Measurements from ENCODE around the gene SOX5.

Gene SOX5

DNA sequence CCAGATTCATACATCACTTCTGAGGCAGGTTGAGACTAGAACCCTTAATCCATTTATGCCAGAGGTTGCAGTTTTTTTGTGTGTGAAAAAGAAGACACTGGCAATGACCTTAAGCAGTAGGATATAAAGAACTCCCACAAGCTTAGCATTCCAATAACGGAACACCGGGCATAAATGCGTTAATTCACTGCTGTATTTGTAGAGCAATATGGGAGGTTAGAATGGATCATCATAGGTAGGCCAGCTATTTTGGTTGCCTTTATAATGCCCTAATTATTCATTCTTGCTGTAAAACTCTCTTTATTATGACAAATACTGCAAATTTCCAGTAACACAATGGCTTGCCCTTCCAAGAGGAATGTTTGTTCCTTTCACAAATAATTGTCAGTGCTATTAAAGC is 322.7 kb downstream of the SOX5 start:
- Histone ChIP-seq H3K4me1 (ENCODE audit: insufficient read depth, poor library complexity, severe bottlenecking) (no peaks in the 10 kb centered on the region), H3K36me3 (ENCODE audit: low read depth) (no peaks in the 10 kb centered on the region), H3K4me3 (ENCODE audit: severe bottlenecking) (no peak overlapping the region), H3K9me3 (ENCODE audit: severe bottlenecking) (no peaks in the 10 kb centered on the region), H3K27me3 (ENCODE audit: insufficient read depth, poor library complexity, severe bottlenecking) (no peaks in the 10 kb centered on the region), H3K27ac (ENCODE audit: poor library complexity, severe bottlenecking) (no peak overlapping the region)
- no peak for TF ChIP-seq CTCF (IDR thresholded peaks at IDR 0.05; ENCODE audit: poor library complexity, severe bottlenecking)
- ATAC-seq (ENCODE audit: low read depth) (no peak), DNase-seq (ENCODE audit: low spot score) (no peak)

DNA sequence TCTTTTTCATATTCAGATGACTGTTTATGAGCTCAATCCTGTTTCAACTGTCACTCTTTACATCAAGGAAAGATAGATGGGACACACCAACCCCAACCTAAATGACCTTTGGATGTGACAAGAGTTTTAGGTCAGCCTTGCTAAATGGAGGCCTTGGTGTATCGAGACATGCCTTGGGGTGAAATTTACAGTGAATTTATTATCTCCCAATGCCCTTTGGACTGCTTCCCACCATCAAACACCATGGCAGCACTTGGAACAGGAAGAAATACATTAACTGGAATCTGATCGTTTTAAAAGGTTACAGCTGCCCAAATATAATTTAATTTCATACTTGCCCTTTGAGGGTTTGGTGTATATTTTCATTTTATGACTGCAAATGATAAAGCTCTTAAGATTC is 327.6 kb downstream of the SOX5 start:
- Histone ChIP-seq H3K4me3 (ENCODE audit: severe bottlenecking) (no peak overlapping the region), H3K27ac (ENCODE audit: poor library complexity, severe bottlenecking) (no peak overlapping the region), H3K4me1 (ENCODE audit: insufficient read depth, poor library complexity, severe bottlenecking) (no peaks in the 10 kb centered on the region), H3K9me3 (ENCODE audit: severe bottlenecking) (no peaks in the 10 kb centered on the region), H3K36me3 (ENCODE audit: low read depth) (no peaks in the 10 kb centered on the region), H3K27me3 (ENCODE audit: insufficient read depth, poor library complexity, severe bottlenecking) (no peaks in the 10 kb centered on the region)
- TF ChIP-seq CTCF (IDR thresholded peaks at IDR 0.05; ENCODE audit: poor library complexity, severe bottlenecking), result no peak
- no peak for DNase-seq (ENCODE audit: low spot score)
- no peak for ATAC-seq (ENCODE audit: low read depth)

- no peak overlapping the region for H3K4me3 ChIP-seq (ENCODE audit: severe bottlenecking)
- H3K9me3 ChIP-seq (ENCODE audit: severe bottlenecking), result no peaks in the 10 kb centered on the region
- no peak for TF ChIP-seq CTCF (IDR thresholded peaks at IDR 0.05; ENCODE audit: poor library complexity, severe bottlenecking)
- no peak overlapping the region for H3K27ac ChIP-seq (ENCODE audit: poor library complexity, severe bottlenecking)
- no peak for ATAC-seq (ENCODE audit: low read depth)
- no peaks in the 10 kb centered on the region for H3K27me3 ChIP-seq (ENCODE audit: insufficient read depth, poor library complexity, severe bottlenecking)
- no peak for DNase-seq (ENCODE audit: low spot score)
- H3K36me3 ChIP-seq (ENCODE audit: low read depth), result no peaks in the 10 kb centered on the region
- no peaks in the 10 kb centered on the region for H3K4me1 ChIP-seq (ENCODE audit: insufficient read depth, poor library complexity, severe bottlenecking)
Observed at GRCh38 chr12:23618718-23619117, 330.8 kb downstream of the SOX5 start.

DNA sequence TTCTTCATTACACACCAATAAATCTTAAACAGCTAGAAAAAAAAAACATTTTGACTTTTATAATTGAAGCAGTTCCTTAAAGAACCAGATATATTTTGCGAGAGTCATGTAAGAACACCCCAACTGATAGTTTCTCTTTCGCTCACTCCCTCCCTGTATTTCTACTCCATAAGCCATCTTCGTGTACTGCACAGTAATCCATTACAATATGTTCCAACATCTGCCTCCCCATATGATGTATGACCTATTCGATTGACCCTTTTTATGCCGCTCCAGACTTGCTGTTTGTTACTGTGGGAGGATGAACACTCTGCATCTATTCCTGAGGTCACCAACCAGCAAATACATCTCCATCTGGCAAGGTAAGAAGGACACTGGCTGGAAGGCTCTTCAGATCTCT is 331.7 kb downstream of the SOX5 start:
- Histone ChIP-seq H3K27me3 (ENCODE audit: insufficient read depth, poor library complexity, severe bottlenecking) (no peaks in the 10 kb centered on the region), H3K4me3 (ENCODE audit: severe bottlenecking) (no peak overlapping the region), H3K27ac (ENCODE audit: poor library complexity, severe bottlenecking) (no peak overlapping the region), H3K9me3 (ENCODE audit: severe bottlenecking) (no peaks in the 10 kb centered on the region), H3K4me1 (ENCODE audit: insufficient read depth, poor library complexity, severe bottlenecking) (no peaks in the 10 kb centered on the region), H3K36me3 (ENCODE audit: low read depth) (no peaks in the 10 kb centered on the region)
- ATAC-seq (ENCODE audit: low read depth), result no peak
- DNase-seq (ENCODE audit: low spot score), result no peak
- TF ChIP-seq CTCF (IDR thresholded peaks at IDR 0.05; ENCODE audit: poor library complexity, severe bottlenecking), result no peak

DNA sequence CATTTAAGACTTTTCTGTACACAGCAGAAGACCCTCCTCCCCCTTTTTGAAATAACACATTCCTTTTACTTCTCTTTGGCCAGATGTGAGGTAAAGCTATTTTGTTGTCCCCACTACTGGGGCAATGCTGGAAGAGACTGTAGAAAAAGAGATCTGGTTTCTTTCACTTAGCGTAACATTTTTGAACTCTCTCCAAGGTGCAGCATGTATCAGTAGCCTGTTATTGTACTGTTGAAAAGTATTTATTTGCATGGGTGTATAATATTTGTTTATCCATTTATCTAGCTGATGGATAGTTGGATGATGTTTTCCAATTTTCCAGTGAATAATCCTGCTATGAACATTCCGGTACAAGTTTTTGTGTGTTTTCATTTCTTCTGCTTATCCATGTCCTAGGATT is 335.2 kb downstream of the SOX5 start:
- ATAC-seq (ENCODE audit: low read depth), result no peak
- Histone ChIP-seq H3K27ac (ENCODE audit: poor library complexity, severe bottlenecking) (no peak overlapping the region), H3K4me1 (ENCODE audit: insufficient read depth, poor library complexity, severe bottlenecking) (no peaks in the 10 kb centered on the region), H3K36me3 (ENCODE audit: low read depth) (no peaks in the 10 kb centered on the region), H3K27me3 (ENCODE audit: insufficient read depth, poor library complexity, severe bottlenecking) (no peaks in the 10 kb centered on the region), H3K4me3 (ENCODE audit: severe bottlenecking) (no peak overlapping the region), H3K9me3 (ENCODE audit: severe bottlenecking) (no peaks in the 10 kb centered on the region)
- no peak for DNase-seq (ENCODE audit: low spot score)
- no peak for TF ChIP-seq CTCF (IDR thresholded peaks at IDR 0.05; ENCODE audit: poor library complexity, severe bottlenecking)
